Activated CD4-positive, alpha-beta memory T cell treated with anti-CD3 and anti-CD28 coated beads for 36 hours (primary cell): ENCODE measurements around the gene IL36A. TPM values are rescaled to one million over a fixed set of nuclear protein-coding genes. Genes with fewer than 3 reads are reported as not detected.

Source experiments
- CTCF ChIA-PET: fragments of 350-600 bp; sonication (Branson Sonifier 250); formaldehyde crosslinking; loops from one replicate; lab custom pipeline; 2021; ENCODE audit warnings: antibody characterized with exemption, inconsistent platforms; lab: Charles Lee
- POLR2A ChIA-PET: fragments of 350-600 bp; sonication (Branson Sonifier 250); formaldehyde crosslinking; loops from one replicate; lab custom pipeline; 2021; ENCODE audit warnings: antibody characterized with exemption; lab: Charles Lee
- DNase-seq: peaks from one replicate; pipeline ENCODE4 v3.0.0-alpha.2; 2020
- H3K27ac Mint-ChIP-seq: one replicate; pipeline ENCODE4 v1.8.0; 2021; ENCODE audit warnings: mixed read lengths
- H3K27me3 Mint-ChIP-seq: one replicate; pipeline ENCODE4 v1.8.0; 2021; ENCODE audit warnings: mixed read lengths
- H3K36me3 Mint-ChIP-seq: one replicate; pipeline ENCODE4 v1.8.0; 2021; ENCODE audit warnings: mixed read lengths
- H3K4me1 Mint-ChIP-seq: one replicate; pipeline ENCODE4 v1.8.0; 2021; ENCODE audit warnings: low read depth, mixed read lengths
- H3K4me3 Mint-ChIP-seq: one replicate; pipeline ENCODE4 v1.8.0; 2021; ENCODE audit warnings: mild to moderate bottlenecking, mixed read lengths
- H3K9me3 Mint-ChIP-seq: one replicate; pipeline ENCODE4 v1.8.0; 2021; ENCODE audit warnings: mixed read lengths
- intact Hi-C: fragments of 100-400 bp; cut with micrococcal nuclease; formaldehyde crosslinking; loops from one replicate; pipeline ENCODE4 v1.15.1; 2023
- total RNA-seq, 2 experiments: library from RNA; stranded (reverse); gene quantifications; one replicate each; pipeline ENCODE4 v1.2.3, GENCODE V29; 2021

IL36A gene
- total RNA-seq = not detected

GRCh38 chr2:113005030-113005509 is at the start of gene IL36A:
IL36A (plus strand) TSS chr2:113005459; CDS start chr2:113005872, 413 bp downstream.
- Mint-ChIP-seq H3K36me3 (peaks cover 8% of the 10 kb centered on the region), H3K4me1 (no peaks in the 10 kb centered on the region), H3K9me3 (peaks cover 18% of the 10 kb centered on the region), H3K4me3 (no peak within 1 kb of the TSS), H3K27ac (no peak within 1 kb of the TSS), H3K27me3 (no peaks in the 10 kb centered on the region)
- intact Hi-C loops = no loop called here
- no peak for DNase-seq
- POLR2A ChIA-PET = no interaction called here
- CTCF ChIA-PET = no interaction called here

- H3K9me3 Mint-ChIP-seq = no peaks in the 10 kb centered on the region
- intact Hi-C loops = no loop called here
- H3K4me3 Mint-ChIP-seq = no peak overlapping the region
- H3K27me3 Mint-ChIP-seq = no peaks in the 10 kb centered on the region
- no peak overlapping the region for H3K27ac Mint-ChIP-seq
- ChIA-PET CTCF (interaction anchor here (2.3 to 2.9 kb wide), 2 partner anchors 15 to 208 kb away, joined by 15 read pairs; no protein-coding TSS in a partner anchor), POLR2A (no interaction called here)
- no peak for DNase-seq
- no peaks in the 10 kb centered on the region for H3K36me3 Mint-ChIP-seq
- H3K4me1 Mint-ChIP-seq = no peaks in the 10 kb centered on the region
Observed at GRCh38 chr2:112957511-112957910, 47.7 kb upstream of the IL36A start.

GRCh38 chr2:112958428-112959108 is 46.7 kb upstream of the IL36A start:
- Mint-ChIP-seq H3K9me3 (no peaks in the 10 kb centered on the region), H3K4me1 (no peaks in the 10 kb centered on the region), H3K4me3 (no peak overlapping the region), H3K27me3 (no peaks in the 10 kb centered on the region), H3K36me3 (no peaks in the 10 kb centered on the region), H3K27ac (no peak overlapping the region)
- CTCF ChIA-PET = interaction anchor here (0.6 to 2.9 kb wide), 31 partner anchors 9 to 358 kb away, joined by 3 to 15 read pairs (median 3); partner anchors contain the start of genes IL1A and IL36G
- intact Hi-C loops = no loop called here
- peak; percentile 37 for DNase-seq
- POLR2A ChIA-PET = no interaction called here

GRCh38 chr2:112959109-112959812 is 46.0 kb upstream of the IL36A start:
- Mint-ChIP-seq H3K36me3 (no peaks in the 10 kb centered on the region), H3K27me3 (no peaks in the 10 kb centered on the region), H3K9me3 (no peaks in the 10 kb centered on the region), H3K27ac (no peak overlapping the region), H3K4me3 (no peak overlapping the region), H3K4me1 (no peaks in the 10 kb centered on the region)
- ChIA-PET POLR2A (no interaction called here), CTCF (interaction anchor here (0.6 to 2.3 kb wide), 31 partner anchors 8 to 359 kb away, joined by 3 to 15 read pairs (median 3); partner anchors contain the start of genes IL1A and IL36G)
- DNase-seq = no peak
- intact Hi-C loops = no loop called here

- POLR2A ChIA-PET = no interaction called here
- CTCF ChIA-PET = interaction anchor here (0.6 to 2.2 kb wide), 8 partner anchors 15 to 305 kb away, joined by 3 to 17 read pairs (median 4); no protein-coding TSS in a partner anchor
- H3K4me1 Mint-ChIP-seq = no peaks in the 10 kb centered on the region
- no peak overlapping the region for H3K27ac Mint-ChIP-seq
- intact Hi-C loops = no loop called here
- no peaks in the 10 kb centered on the region for H3K27me3 Mint-ChIP-seq
- DNase-seq = no peak
- no peaks in the 10 kb centered on the region for H3K9me3 Mint-ChIP-seq
- H3K36me3 Mint-ChIP-seq = no peaks in the 10 kb centered on the region
- no peak overlapping the region for H3K4me3 Mint-ChIP-seq
Observed at GRCh38 chr2:112960230-112960825, 44.9 kb upstream of the IL36A start.

- Mint-ChIP-seq H3K36me3 (no peaks in the 10 kb centered on the region), H3K27ac (no peak overlapping the region), H3K27me3 (no peaks in the 10 kb centered on the region), H3K9me3 (no peaks in the 10 kb centered on the region), H3K4me1 (no peaks in the 10 kb centered on the region), H3K4me3 (no peak overlapping the region)
- DNase-seq = no peak
- POLR2A ChIA-PET = interaction anchor here (0.6 kb wide), 1 partner anchor 77 kb away, joined by 3 read pairs; no protein-coding TSS in a partner anchor
- CTCF ChIA-PET = interaction anchor here (0.9 to 2.1 kb wide), 4 partner anchors 15 to 213 kb away, joined by 3 to 17 read pairs (median 6); partner anchors contain the start of gene IL36G
- intact Hi-C loops = no loop called here
Observed at GRCh38 chr2:112962308-112963175, 42.7 kb upstream of the IL36A start.

- POLR2A ChIA-PET = no interaction called here
- Mint-ChIP-seq H3K27me3 (no peaks in the 10 kb centered on the region), H3K4me3 (no peak overlapping the region), H3K27ac (no peak overlapping the region), H3K4me1 (peaks cover 6% of the 10 kb centered on the region), H3K36me3 (no peaks in the 10 kb centered on the region), H3K9me3 (no peaks in the 10 kb centered on the region)
- DNase-seq = no peak
- CTCF ChIA-PET = interaction anchor here (1.4 to 1.7 kb wide), 2 partner anchors 8 to 26 kb away, joined by 5 to 6 read pairs; no protein-coding TSS in a partner anchor
- intact Hi-C loops = no loop called here
Observed at GRCh38 chr2:112967023-112967422, 38.2 kb upstream of the IL36A start.

- Mint-ChIP-seq H3K36me3 (no peaks in the 10 kb centered on the region), H3K27ac (no peak overlapping the region), H3K4me1 (peaks cover 10% of the 10 kb centered on the region), H3K27me3 (peaks cover 4% of the 10 kb centered on the region), H3K4me3 (no peak overlapping the region), H3K9me3 (no peaks in the 10 kb centered on the region)
- intact Hi-C loops = no loop called here
- ChIA-PET CTCF (interaction anchor here (1.3 kb wide), 1 partner anchor 223 kb away, joined by 3 read pairs; no protein-coding TSS in a partner anchor), POLR2A (no interaction called here)
- DNase-seq = no peak
Observed at GRCh38 chr2:112972423-112973086, 32.7 kb upstream of the IL36A start.

- H3K27me3 Mint-ChIP-seq = peaks cover 4% of the 10 kb centered on the region
- intact Hi-C loops = no loop called here
- H3K27ac Mint-ChIP-seq = no peak overlapping the region
- H3K36me3 Mint-ChIP-seq = no peaks in the 10 kb centered on the region
- CTCF ChIA-PET = interaction anchor here (1.3 kb wide), 1 partner anchor 224 kb away, joined by 3 read pairs; no protein-coding TSS in a partner anchor
- no peaks in the 10 kb centered on the region for H3K9me3 Mint-ChIP-seq
- peaks cover 15% of the 10 kb centered on the region for H3K4me1 Mint-ChIP-seq
- no peak for DNase-seq
- POLR2A ChIA-PET = no interaction called here
- no peak overlapping the region for H3K4me3 Mint-ChIP-seq
Observed at GRCh38 chr2:112973156-112973555, 32.1 kb upstream of the IL36A start.

GRCh38 chr2:112977559-112978056 is 27.7 kb upstream of the IL36A start, which contains the start of gene IL36G:
IL36G (plus strand) TSS chr2:112978006; CDS start chr2:112978639, 633 bp downstream.
- peaks cover 20% of the 10 kb centered on the region for H3K4me1 Mint-ChIP-seq

More at GRCh38 chr2:112977559-112978056, 27.7 kb upstream of the IL36A start, which contains the start of gene IL36G:
- Mint-ChIP-seq H3K4me3 (no peak within 1 kb of the TSS), H3K27me3 (peaks cover 4% of the 10 kb centered on the region), H3K27ac (no peak within 1 kb of the TSS), H3K36me3 (no peaks in the 10 kb centered on the region), H3K9me3 (no peaks in the 10 kb centered on the region)
- POLR2A ChIA-PET = no interaction called here
- DNase-seq = no peak
- intact Hi-C loops = no loop called here
- CTCF ChIA-PET = interaction anchor here (0.6 to 1.7 kb wide), 4 partner anchors 15 to 107 kb away, joined by 3 to 7 read pairs (median 4); no protein-coding TSS in a partner anchor
